Fibroblast of lung (primary cell): Measurements from ENCODE around the gene ALG8. TPM values are rescaled to one million over a fixed set of nuclear protein-coding genes. Genes with fewer than 3 reads are reported as not detected.

ENCODE experiments used
- DNase-seq, 2 donors: peaks; one replicate each; pipeline versions ENCODE4 v3.0.0 to v3.0.0-alpha.2; 2010; ENCODE audit warnings: low read depth in 2 of 2
- H2AFZ ChIP-seq: 2 replicates; pipeline ENCODE4 v1.5.1; 2012; ENCODE audit warnings: low read length, control low read depth, inconsistent platforms
- H3K27ac ChIP-seq: 2 replicates; pipeline ENCODE4 v1.5.1; 2011; ENCODE audit warnings: low read length, control low read depth; ENCODE audit not compliant: insufficient read depth
- H3K27me3 ChIP-seq: 2 replicates; pipeline ENCODE4 v1.5.1; 2011; ENCODE audit warnings: mild to moderate bottlenecking, low read length; ENCODE audit not compliant: control insufficient read depth, insufficient read depth
- H3K36me3 ChIP-seq: 2 replicates; pipeline ENCODE4 v1.5.1; 2011; ENCODE audit warnings: low read length; ENCODE audit not compliant: control insufficient read depth, insufficient read depth
- H3K4me1 ChIP-seq: 2 replicates; pipeline ENCODE4 v1.5.1; 2011; ENCODE audit warnings: low read length; ENCODE audit not compliant: control insufficient read depth, insufficient read depth; ENCODE audit errors: extremely low read depth
- H3K4me2 ChIP-seq: 2 replicates; pipeline ENCODE4 v1.5.1; 2011; ENCODE audit warnings: low read length, control low read depth; ENCODE audit not compliant: insufficient read depth; ENCODE audit errors: extremely low read depth
- H3K4me3 ChIP-seq, 4 experiments: fragments of 200-600 bp in 1 of 4; sonication (generic) in 1 of 4; replicated peaks in 1 of 4; 2 replicates each; pipeline ENCODE4 v1.5.1; 2011 to 2016; ENCODE audit warnings: low read length in 4 of 4, low read depth in 3 of 4, mild to moderate bottlenecking in 3 of 4, control low read depth in 2 of 4, inconsistent platforms in 1 of 4, mixed read lengths in 1 of 4; ENCODE audit not compliant: insufficient read depth in 1 of 4; ENCODE audit errors: control extremely low read depth in 1 of 4
- H3K79me2 ChIP-seq: 2 replicates; pipeline ENCODE4 v1.5.1; 2012; ENCODE audit warnings: mild to moderate bottlenecking, low read length, inconsistent platforms; ENCODE audit not compliant: control insufficient read depth, insufficient read depth
- H3K9ac ChIP-seq: 2 replicates; pipeline ENCODE4 v1.5.1; 2011; ENCODE audit warnings: mild to moderate bottlenecking, low read length, control low read depth; ENCODE audit not compliant: insufficient read depth
- H3K9me3 ChIP-seq: 2 replicates; pipeline ENCODE4 v1.5.1; 2012; ENCODE audit warnings: low read depth, low read length; ENCODE audit not compliant: control insufficient read depth, insufficient read depth
- H4K20me1 ChIP-seq: 2 replicates; pipeline ENCODE4 v1.5.1; 2011; ENCODE audit warnings: low read length; ENCODE audit not compliant: control insufficient read depth, insufficient read depth; ENCODE audit errors: extremely low read depth
- EZH2 ChIP-seq: IDR thresholded peaks from 2 replicates; pipeline ENCODE4 v1.5.1; 2012; ENCODE audit warnings: low read length, control low read depth, mild to moderate bottlenecking; ENCODE audit errors: missing control alignments
- polyA plus RNA-seq, 2 donors: library from polyadenylated mRNA; depleted of rRNA in 1 of 2; stranded (reverse) in 1 of 2; unstranded in 1 of 2; fragments of >200 nt; gene quantifications; 2 replicates each; pipeline ENCODE4 v1.2.1, GENCODE V29; 2011 to 2012; ENCODE audit warnings: missing spikeins in 1 of 2
- total RNA-seq: library from RNA; depleted of rRNA; stranded (reverse); fragments of >200 nt; gene quantifications from 2 replicates; pipeline ENCODE4 v1.2.1, GENCODE V29; 2014
- TF ChIP-seq, protein P1 (sequence below), 2 donors: IDR thresholded peaks in 1 of 2; conservative IDR thresholded peaks in 1 of 2; 1 replicate in 1 of 2; 2 replicates in 1 of 2; pipeline ENCODE4 v1.5.1; 2011 to 2012; ENCODE audit warnings: low read length in 2 of 2, control low read depth in 1 of 2, inconsistent platforms in 1 of 2, low read depth in 1 of 2, mild to moderate bottlenecking in 1 of 2

Gene ALG8
- total and polyA plus RNA-seq, 2 donors (not counting 1 experiment from before 2014, with no cell fraction given) = 33.7 to 49.6 TPM

DNA sequence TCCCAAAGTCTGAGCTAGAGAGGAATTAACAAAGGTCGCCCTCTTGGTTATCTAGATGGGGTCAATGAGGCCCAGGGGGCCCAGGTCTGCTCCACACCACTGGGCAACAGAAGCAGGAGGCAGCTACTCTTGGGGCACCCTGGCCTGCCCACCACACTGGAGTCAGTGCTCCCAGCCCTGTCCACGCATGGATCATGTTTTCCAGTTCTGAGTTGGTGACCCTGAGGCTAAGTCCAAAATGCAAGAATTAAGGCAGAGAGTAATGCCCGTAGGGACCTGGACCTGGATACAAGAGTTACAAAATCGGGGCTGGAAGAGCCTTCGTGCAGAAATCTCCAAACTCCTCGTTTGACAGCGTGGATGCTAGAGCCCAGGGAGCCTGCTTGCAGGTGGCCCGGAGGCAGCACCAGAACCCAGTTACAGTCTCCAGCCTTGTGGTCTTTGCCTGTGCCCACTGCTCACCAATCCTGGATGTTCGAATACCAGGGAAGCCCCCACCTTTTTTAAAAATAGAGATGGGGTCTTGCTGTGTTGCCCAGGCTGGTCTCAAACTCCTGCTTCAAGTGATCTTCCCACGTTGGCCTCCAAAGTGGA is 81.9 kb downstream of the ALG8 start:
- Histone ChIP-seq H3K4me2 (no peak overlapping the region), H3K4me1 (no peaks in the 10 kb centered on the region), H3K9me3 (no peaks in the 10 kb centered on the region), H3K36me3 (no peaks in the 10 kb centered on the region), H3K27me3 (no peaks in the 10 kb centered on the region), H4K20me1 (no peaks in the 10 kb centered on the region), H3K27ac (no peak overlapping the region), H3K79me2 (no peaks in the 10 kb centered on the region), H3K9ac (no peak overlapping the region), H3K4me3 (no peak overlapping the region), H2AFZ (no peak overlapping the region)
- DNase-seq = no peak
- TF ChIP-seq EZH2 = no peak
- TF ChIP-seq, protein P1, sequence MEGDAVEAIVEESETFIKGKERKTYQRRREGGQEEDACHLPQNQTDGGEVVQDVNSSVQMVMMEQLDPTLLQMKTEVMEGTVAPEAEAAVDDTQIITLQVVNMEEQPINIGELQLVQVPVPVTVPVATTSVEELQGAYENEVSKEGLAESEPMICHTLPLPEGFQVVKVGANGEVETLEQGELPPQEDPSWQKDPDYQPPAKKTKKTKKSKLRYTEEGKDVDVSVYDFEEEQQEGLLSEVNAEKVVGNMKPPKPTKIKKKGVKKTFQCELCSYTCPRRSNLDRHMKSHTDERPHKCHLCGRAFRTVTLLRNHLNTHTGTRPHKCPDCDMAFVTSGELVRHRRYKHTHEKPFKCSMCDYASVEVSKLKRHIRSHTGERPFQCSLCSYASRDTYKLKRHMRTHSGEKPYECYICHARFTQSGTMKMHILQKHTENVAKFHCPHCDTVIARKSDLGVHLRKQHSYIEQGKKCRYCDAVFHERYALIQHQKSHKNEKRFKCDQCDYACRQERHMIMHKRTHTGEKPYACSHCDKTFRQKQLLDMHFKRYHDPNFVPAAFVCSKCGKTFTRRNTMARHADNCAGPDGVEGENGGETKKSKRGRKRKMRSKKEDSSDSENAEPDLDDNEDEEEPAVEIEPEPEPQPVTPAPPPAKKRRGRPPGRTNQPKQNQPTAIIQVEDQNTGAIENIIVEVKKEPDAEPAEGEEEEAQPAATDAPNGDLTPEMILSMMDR (conservative IDR thresholded peaks at IDR 0.05 in 1 of 2, IDR thresholded peaks at IDR 0.05 in 1 of 2; ENCODE audit: low read depth in 1 of 2, low read length in 2 of 2) = no peak

DNA sequence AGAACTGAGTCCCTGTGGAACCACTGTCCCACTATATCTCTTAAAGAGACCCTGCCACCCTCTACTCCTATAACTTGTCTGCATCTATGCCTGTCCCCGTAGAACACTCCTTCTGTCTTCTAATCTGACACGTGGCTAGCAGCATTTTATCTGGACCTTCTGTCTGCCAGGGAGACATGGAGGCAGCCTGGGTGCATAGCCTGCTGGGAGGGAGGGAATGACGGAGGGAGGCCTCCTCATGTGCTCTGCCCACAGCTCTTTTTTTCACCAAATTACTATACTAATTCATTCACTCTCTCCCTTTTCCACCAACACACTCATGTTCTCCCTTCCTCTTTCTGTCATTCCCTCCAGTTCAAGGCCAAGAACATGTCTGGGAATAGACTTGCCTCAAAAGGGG is 83.3 kb downstream of the ALG8 start:
- Histone ChIP-seq H2AFZ (no peak overlapping the region), H3K27ac (no peak overlapping the region), H3K27me3 (no peaks in the 10 kb centered on the region), H3K4me2 (no peak overlapping the region), H3K36me3 (no peaks in the 10 kb centered on the region), H4K20me1 (no peaks in the 10 kb centered on the region), H3K4me3 (no peak overlapping the region), H3K4me1 (peaks cover 4% of the 10 kb centered on the region), H3K79me2 (no peaks in the 10 kb centered on the region), H3K9ac (no peak overlapping the region), H3K9me3 (no peaks in the 10 kb centered on the region)
- TF ChIP-seq EZH2 = no peak
- no peak for DNase-seq

DNA sequence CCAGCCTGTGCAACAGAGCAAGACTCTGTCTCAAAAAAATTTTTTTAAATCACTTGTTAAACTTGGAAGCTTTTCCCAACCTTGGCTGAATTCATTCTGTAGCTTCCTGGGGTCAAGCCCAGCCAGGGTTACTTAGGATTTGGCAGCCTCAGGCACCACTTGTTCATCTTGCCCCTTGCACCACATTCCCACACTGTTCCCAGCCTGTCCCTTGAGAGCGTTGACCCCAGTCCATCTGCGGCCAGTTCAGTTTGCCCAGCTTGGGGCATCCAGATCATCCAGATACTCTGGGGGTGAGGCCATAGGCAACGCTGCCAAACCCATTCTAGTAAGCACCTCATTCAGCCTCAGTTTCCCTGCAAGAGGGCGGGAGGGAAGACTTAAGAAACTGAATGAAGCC is 84.5 kb downstream of the ALG8 start:
- Histone ChIP-seq H3K4me2 (no peak overlapping the region), H2AFZ (no peak overlapping the region), H4K20me1 (no peaks in the 10 kb centered on the region), H3K4me1 (peaks cover 7% of the 10 kb centered on the region), H3K9ac (no peak overlapping the region), H3K27me3 (no peaks in the 10 kb centered on the region), H3K4me3 (no peak overlapping the region), H3K9me3 (no peaks in the 10 kb centered on the region), H3K79me2 (no peaks in the 10 kb centered on the region), H3K36me3 (no peaks in the 10 kb centered on the region), H3K27ac (no peak overlapping the region)
- no peak for TF ChIP-seq EZH2
- TF ChIP-seq, protein P1 (conservative IDR thresholded peaks at IDR 0.05 in 1 of 2, IDR thresholded peaks at IDR 0.05 in 1 of 2; ENCODE audit: low read depth in 1 of 2, low read length in 2 of 2) = no peak
- DNase-seq = no peak
